ENCODE measurements around the gene YAE1.

YAE1 gene

GRCh38 chr7:39609113-39609934 is 43.1 kb downstream of the YAE1 start:
- no peak for DNase-seq

- no peak for DNase-seq
Measured at GRCh38 chr7:39609935-39610263, 43.7 kb downstream of the YAE1 start.

GRCh38 chr7:39613577-39613976 is 47.4 kb downstream of the YAE1 start:
- no peak for DNase-seq

GRCh38 chr7:39614299-39614698 is 48.1 kb downstream of the YAE1 start:
- DNase-seq, result no peak

GRCh38 chr7:39615350-39615975 is 49.3 kb downstream of the YAE1 start:
- DNase-seq, result no peak

- DNase-seq, result no peak
Measured at GRCh38 chr7:39616138-39616537, 49.9 kb downstream of the YAE1 start.

- DNase-seq, result no peak
Measured at GRCh38 chr7:39617005-39617404, 50.8 kb downstream of the YAE1 start.

- DNase-seq, result no peak
Measured at GRCh38 chr7:39618868-39619267, 52.7 kb downstream of the YAE1 start.

GRCh38 chr7:39620486-39620885 is 54.3 kb downstream of the YAE1 start:
- no peak for DNase-seq

GRCh38 chr7:39621261-39621660 is 55.1 kb downstream of the YAE1 start:
- no peak for DNase-seq

- no peak for DNase-seq
Measured at GRCh38 chr7:39621784-39622411, 55.7 kb downstream of the YAE1 start.
